HTR-8/SVneo (cell line): ENCODE data around the gene PROM2.
"Not testable (repeated sequence)": the region's sequence is repeated elsewhere in the genome, so short reads cannot be mapped to it uniquely, and the experiment has no call there.

Experiments
- DNase-seq: peaks from one replicate; pipeline ENCODE4 v3.0.0; 2011; ENCODE audit warnings: low spot score, mixed read lengths; ENCODE audit not compliant: insufficient read length
- FAIRE-seq: peaks from 2 replicates; lab custom pipeline; 2011; peaks lifted over from hg19 to GRCh38; lab: Jason Lieb, UNC

Gene PROM2

DNA sequence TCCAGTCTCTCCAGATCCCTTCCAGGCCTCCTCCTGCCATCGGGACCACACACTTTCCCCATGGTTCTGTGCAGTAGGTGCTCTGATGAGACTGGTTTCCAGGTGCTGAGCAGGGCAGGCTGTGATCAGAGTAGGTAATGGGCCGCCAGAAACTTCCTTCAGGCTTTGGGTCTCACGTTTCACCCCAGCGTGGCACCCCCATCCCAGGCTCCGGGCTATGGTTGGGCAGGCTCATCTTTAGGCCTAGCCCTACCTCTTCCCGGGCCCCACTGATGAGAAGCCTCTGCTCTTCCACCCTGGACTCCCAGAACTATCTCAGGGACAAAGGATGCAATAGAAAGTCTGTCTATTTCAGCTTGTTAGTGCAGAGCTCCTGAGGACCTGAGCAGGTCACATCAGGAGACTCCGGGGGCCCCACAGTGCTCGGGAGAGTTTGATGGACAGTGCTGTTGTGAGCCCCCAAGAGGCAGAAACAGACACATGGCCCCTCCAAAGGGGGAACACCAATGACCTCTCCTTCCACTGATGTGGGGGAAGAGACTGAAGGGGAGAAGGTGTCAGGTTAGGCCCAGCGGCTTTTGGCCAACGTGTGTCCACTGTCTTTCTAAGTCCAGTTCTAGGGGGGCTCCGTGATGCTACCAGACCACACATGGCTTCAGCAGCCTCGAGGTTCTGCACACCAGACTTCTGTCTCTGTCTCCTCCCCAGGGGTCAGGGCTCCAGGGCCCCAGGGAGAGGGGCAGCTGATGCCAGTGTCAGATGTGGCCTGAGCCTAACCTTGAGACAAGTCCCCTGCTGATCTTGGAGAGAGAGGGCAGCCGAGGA is 5.8 kb upstream of the PROM2 start:
- no peak for FAIRE-seq
- DNase-seq = no peak

DNA sequence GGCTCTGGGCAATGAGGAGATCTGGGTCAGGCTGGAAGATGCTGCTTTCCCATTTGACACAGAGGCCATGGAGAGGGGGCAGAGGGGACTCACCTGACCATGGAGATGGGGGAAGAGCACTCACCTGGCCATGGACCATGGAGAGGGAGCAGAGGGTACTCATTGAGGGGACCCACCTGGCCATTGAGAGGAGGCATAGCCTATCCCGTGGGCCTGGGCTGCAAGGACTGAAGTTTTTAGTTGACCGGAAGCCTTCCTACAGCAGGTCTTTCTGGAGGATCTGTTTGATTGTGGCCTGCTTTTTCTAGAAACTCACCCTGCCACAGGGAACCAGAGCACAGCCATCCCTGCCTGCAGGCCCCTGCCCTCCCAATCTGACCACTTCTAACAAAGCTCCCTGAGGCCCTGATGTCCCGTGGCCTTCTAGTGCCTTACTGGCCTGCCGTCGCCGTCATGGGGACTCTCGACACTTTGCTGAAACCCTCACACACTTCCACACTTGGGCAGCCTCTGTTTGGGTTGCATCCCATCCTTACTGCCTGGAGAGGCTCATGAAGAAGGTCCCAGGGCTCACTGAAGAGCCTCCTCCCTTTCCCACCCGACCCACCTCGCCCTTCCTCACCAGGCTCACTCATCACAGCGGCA is 5.1 kb upstream of the PROM2 start:
- FAIRE-seq (peak; percentile 49), DNase-seq (no peak)

DNA sequence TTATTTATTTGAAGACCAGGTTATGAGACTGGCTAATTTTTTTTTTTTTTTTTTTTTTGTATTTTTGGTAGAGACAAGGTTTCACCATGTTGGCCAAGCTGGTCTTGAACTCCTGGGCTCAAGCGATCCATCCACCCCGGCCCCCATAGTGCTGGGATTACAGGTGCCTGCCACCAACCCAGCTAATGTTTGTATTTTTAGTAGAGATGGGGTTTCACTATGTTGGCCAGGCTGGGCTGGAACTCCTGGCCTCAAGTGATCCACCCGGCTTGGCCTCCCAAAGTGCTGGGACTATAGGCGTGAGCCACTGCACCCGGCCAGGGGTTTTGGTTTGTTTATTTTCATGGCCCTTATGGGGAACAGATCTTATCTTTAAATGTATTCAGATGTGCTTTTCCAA is 4.5 kb upstream of the PROM2 start:
- not testable (repeated sequence) for DNase-seq, FAIRE-seq

DNA sequence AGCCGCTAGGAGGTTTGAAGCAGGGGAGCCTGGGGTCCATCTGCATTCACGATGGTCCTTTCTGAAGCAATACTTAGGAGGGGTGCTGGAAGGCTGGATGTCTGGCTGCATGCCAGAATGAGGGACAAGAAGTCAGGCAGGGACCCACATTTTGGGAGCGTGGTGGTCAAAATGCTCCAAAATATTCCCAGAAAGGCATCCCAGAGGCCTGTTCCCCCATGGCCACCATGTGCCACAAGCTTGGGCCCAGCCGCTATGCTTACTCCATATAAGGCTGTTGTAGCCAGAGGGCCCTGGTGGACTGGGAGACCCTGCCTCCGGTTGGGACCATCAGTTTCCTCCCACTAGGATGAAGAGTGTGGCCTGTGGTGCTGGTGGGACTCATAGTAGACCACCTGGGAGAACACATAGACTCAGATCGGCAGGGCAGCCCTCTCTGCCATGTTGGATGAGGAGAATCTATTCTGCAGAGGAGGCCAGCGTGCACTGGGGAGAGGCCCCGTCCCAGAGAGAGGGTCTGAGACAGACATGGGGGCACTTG is 3.6 kb upstream of the PROM2 start:
- DNase-seq (no peak), FAIRE-seq (no peak)

DNA sequence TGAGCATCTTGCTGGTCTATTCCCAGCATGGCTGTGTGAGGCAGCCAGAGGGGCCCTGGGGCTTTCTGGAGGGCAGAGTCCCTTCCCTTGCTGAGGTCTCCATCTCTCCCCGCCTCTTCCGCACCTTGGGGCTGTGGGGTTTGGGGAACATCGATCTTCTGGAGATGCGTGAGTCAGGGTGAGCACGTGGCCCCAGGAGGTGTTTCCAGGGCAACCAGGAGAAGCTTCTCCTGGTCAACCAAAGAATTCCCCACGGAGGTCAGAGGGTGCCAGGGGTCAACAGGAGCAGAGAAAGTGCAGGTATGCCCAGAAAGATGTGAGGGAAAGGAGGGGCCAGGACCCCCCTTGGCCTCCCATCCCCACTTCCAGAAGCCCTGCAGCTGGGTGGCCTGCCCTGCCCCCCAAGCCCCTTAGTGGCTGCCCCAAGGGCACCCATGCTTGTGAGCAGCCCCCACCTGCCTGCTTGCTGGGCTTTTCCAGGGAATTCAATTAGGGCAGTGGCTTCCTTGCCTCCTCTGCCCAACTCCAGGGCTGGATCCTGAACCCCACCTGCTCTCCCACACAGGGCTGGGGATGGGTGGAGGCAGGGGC is 2.8 kb upstream of the PROM2 start:
- FAIRE-seq = no peak
- DNase-seq = no peak

DNA sequence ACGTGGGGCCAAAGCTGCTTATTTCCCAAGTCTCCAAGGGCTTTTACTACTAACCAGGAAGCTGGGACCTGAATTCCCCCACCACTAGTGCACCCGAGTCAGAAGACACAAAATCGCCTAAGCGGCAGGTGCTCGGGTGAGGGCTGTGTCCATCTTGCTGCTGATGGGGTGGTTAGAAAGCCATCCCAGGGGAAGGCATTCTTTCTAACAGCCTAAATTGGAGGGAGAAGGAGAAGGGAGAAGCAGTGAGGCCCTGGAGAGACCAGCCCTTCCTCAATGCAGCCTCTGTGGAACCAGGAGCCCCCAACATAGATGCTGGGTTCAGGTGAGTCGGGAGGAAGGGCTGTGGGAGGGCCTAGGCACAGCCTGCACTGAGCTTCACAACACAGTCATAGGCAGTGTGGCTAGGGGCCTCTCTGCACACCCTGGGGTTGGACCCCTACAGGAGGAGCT is 1.9 kb upstream of the PROM2 start:
- FAIRE-seq (no peak), DNase-seq (no peak)

DNA sequence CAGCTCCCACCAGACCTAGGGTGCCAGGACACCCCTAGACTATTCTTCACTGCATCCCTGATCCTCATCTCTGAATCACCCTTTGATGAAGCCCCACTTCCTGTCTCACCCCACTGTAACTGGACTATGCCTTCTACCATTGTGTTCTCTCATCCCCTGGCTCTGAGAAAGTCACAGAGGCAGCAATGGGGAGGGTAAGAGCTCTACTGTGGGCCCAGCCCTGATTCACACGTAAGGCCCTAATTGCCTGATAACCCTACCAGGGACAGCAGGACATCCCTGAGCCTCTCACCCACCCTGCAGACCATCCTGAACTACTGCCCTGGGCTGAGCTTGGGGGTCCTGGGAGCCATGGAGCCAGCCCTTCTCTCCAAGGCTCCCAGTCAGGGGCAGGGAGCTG is 1.5 kb upstream of the PROM2 start:
- no peak for FAIRE-seq
- DNase-seq = no peak

DNA sequence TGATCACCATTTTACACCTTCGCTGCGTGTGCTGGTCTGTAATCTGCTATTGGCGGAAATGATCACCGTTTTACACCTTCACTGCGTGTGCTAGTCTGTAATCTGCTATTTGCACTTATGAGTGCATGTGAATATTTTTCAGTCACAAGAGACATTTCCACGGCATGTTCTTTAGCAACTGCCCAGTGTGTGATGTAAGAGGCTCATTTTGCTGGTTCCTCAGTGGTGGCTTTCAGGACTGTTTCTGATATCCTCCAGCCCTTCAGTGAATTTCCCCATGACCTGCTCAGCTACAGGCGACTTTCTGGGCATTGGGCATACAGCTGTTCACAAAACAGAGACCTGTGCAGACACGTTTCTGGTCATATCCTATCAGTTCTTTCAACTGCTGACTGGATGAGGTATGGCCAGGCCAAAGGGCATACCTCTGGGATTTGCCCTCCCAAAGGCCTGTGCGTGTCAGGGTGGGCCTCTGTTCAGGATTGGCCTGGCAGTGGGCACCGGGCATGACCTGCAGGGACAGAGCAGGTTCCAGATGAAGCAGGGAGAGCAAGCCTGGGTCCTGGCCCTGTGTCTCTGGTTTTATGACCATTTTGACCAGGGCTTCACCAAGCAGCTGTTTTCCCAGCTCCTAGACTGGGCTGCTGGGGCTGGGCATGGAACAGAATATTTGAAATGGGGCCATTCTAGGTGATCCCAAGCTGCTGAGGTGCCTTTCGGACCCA is 521 bp upstream of the PROM2 start:
- DNase-seq = no peak
- peak; percentile 13 for FAIRE-seq

DNA sequence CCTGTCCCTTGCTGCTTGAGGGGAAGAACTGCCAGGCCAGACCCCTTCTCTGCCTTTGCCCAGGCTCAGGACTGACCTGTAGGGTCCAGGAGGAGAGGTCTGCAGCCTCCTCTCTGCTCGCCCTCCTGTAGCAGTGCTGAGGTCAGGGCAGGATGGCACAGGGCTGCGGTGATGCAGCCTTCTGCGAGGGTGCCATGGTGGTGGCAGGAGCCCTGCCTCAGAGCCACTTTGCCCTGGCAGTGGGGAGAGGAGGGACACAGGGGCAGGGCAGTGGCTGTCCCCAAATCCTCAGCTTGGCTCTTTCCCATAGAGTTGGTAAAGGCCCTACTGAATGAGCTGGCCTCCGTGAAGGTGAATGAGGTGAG is 884 bp downstream of the PROM2 start:
- DNase-seq (no peak), FAIRE-seq (no peak)

DNA sequence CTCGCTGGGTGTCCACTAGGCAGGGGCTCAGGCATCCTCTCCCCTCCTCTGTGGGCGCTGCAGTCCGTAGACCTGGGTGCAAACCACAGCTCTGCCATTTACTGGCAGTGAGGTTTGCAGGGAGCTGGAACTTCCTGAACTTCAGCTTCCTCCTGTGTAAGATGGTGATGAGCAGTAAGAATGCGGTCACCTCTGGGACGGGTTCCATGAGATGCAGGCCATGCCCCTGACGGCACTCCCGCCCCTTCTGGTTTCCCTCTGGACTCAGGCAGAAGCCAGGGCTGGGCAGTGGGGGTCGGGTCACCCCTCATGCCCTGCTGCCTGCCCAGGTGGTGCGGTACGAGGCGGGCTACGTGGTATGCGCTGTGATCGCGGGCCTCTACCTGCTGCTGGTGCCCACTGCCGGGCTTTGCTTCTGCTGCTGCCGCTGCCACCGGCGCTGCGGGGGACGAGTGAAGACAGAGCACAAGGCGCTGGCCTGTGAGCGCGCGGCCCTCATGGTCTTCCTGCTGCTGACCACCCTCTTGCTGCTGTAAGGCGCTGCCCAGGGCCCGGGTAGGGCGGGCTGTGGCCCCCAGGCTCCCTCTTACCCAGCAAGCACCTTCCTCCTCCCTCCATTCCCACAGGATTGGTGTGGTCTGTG is 1.5 kb downstream of the PROM2 start:
- DNase-seq (no peak), FAIRE-seq (no peak)

DNA sequence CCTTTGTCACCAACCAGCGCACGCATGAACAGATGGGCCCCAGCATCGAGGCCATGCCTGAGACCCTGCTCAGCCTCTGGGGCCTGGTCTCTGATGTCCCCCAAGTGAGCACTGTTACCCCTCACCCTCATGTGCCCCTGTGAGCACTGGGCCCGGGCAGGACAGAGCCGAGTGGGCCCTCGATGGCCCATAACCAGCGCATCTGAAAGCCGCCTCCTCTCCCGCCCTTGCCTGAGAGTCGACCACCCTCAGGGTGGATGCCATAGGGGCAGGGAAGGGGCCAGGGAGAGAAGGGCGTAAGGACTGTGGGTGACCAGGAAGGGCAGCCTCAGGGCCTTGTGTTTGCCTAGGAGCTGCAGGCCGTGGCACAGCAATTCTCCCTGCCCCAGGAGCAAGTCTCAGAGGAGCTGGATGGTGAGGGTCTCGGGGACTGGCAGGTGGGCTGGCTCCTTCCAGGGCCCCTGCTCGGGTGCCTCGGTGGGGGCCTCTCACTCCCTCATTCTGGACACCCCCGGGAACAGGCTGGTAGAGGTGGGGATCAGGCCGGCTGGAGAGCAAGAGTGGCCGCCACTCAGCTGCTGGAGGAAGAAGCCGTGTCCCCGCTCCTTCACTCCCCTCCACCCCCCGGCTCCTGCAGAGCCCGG is 2.1 kb downstream of the PROM2 start:
- FAIRE-seq (no peak), DNase-seq (no peak)

DNA sequence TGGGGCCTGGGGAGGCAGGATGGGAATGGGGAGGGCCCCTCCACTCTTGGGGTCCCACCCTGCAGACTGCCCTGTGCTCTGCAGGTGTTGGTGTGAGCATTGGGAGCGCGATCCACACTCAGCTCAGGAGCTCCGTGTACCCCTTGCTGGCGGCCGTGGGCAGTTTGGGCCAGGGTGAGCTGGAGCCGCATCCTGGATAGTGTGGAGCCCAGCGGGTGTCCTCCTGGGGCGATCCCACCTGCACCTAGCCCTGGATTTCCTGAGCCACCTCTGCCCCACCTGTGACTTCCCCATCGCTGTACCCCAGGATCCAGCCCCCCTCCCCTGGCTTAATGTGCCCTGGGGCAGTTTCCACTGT is 2.6 kb downstream of the PROM2 start:
- FAIRE-seq (no peak), DNase-seq (no peak)

DNA sequence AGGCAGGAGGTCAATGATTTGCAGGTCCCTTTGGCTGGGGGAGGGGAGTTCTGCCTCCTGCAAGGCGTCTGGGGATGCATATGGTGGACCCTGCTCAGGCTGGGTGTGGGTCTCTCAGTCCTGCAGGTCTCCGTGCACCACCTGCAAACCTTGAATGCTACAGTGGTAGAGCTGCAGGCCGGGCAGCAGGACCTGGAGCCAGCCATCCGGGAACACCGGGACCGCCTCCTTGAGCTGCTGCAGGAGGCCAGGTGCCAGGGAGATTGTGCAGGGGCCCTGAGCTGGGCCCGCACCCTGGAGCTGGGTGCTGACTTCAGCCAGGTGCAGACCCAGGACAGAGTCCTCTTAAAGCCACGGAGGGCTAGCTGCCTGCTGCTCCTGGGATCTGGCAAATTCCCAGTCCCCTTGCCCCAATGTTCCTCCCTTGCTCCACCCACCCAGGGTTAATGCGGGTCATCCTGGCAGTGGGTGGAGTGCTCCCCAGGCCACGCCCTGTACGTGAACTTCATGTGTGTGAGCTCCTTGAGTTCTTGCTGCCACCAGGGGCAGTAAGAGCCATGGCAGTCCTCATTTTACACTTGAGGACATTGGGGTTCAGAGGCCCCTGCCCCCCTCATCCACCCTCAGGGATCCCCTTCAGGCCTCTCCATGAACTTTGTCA is 3.1 kb downstream of the PROM2 start:
- FAIRE-seq (no peak), DNase-seq (peak; percentile 42)

DNA sequence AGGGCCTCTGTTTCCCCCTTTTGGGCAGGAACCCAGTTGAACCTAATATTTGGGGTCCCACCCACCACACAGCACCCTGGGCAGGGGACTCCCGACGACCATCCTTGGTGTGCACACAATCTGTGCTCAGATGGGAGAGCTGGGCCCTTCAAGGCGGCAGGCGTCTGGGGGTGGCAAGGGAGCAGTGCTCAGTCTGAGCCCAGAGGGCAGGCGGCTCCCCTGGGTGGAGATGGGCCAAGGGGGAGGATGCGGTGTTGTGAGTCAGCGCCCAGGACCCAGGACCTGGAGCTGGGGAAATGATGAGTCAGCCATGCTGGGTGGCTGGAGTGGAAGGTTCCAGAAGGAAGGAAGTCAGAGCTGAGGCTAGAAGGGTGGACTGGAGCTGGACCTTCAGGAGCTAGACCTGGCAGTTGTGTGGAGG is 3.8 kb downstream of the PROM2 start:
- peak; percentile 90 for FAIRE-seq
- DNase-seq = peak; percentile 89

DNA sequence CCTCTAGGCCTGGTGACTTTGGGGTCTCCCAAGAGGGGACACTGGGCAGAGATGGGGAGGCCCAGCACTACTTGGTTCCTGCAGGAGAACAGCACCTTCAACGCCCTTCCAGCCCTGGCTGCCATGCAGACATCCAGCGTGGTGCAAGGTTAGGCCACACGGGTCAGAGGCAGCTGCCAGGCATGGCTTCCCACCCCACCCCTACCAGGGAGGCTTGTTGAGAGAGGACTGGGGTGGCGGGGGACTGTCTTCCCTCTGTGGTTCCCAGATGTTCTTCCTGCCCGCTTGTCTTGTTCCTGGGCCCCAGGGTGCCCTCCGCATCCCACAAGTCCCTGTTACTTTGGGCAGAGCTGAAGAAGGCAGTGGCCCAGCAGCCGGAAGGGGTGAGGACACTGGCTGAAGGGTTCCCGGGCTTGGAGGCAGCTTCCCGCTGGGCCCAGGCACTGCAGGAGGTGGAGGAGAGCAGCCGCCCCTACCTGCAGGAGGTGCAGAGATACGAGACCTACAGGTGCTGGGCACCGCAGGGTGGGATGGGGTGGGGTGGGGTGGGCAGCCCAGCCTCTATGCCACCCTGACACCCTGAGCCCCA is 4.5 kb downstream of the PROM2 start:
- DNase-seq = no peak
- FAIRE-seq = peak; percentile 54

DNA sequence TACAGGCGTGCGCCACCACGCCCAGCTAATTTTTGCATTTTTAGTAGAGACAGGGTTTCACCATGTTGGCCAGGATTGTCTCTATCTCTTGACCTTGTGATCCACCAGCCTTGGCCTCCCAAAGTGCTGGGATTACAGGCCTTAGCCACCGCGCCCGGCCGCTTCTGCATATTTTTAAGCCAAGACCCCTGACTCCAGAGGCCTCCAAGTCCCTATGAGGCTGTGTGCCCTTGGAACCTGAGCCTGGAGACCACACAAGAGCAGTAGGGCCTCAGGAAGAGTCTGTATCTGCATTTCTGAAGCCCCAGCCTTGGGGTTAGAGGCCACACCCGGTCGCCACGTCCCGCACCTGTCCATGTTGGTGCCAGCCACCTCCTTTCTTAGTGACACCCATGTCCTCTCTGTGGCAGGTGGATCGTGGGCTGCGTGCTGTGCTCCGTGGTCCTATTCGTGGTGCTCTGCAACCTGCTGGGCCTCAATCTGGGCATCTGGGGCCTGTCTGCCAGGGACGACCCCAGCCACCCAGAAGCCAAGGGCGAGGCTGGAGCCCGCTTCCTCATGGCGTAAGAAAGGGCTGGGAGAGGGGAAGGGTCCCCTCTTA is 5.3 kb downstream of the PROM2 start:
- DNase-seq = no peak
- FAIRE-seq = peak; percentile 40

DNA sequence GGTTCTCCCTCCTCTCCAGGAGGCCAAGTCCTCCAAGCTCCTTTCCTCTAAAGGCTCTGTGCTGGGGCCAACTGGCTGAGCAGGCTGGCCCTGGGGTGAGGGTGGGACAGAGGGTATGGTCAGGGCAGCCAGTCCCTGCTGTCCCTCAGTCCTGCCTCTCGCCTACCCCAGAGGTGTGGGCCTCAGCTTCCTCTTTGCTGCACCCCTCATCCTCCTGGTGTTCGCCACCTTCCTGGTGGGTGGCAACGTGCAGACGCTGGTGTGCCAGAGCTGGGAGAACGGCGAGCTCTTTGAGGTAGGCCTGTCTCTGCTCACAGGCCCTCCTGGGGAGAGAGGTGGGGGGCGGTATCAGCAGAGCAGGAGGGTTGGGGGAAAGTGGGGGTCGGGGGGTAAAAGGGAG is 6.8 kb downstream of the PROM2 start:
- FAIRE-seq = no peak
- DNase-seq = no peak

DNA sequence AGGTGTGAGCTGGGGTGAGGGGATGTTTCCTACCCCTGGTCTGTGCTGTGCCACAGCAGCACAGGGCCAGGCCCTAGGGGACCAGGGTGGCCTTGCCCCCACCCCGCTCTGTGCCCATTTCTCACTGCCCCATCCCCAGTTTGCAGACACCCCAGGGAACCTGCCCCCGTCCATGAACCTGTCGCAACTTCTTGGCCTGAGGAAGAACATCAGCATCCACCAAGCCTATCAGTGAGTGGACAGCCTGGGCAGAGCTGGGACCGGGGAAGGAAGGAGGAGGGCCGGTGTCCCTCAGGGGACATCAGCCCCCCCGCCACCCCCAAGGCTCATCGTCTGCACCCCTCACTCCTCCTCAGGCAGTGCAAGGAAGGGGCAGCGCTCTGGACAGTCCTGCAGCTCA is 7.5 kb downstream of the PROM2 start:
- DNase-seq (no peak), FAIRE-seq (no peak)
